Fibroblast of gingiva (primary cell): ENCODE data around the gene FOXP1.
"Not testable (repeated sequence)": the region's sequence is repeated elsewhere in the genome, so short reads cannot be mapped to it uniquely, and the experiment has no call there.

ENCODE experiments used
- DNase-seq: peaks from one replicate; pipeline ENCODE4 v3.0.0-alpha.2; 2011; ENCODE audit warnings: low read depth

FOXP1 gene

GRCh38 chr3:71528816-71529215, 54.7 kb downstream of the FOXP1 start:
- DNase-seq = no peak

- DNase-seq = not testable (repeated sequence)
These were observed 57.1 kb downstream of the FOXP1 start for GRCh38 chr3:71526448-71526847.

GRCh38 chr3:71525391-71525790, 58.1 kb downstream of the FOXP1 start:
- no peak for DNase-seq

- DNase-seq = no peak
These were observed 58.9 kb downstream of the FOXP1 start for GRCh38 chr3:71524672-71525071.

- no peak for DNase-seq
These were observed 59.9 kb downstream of the FOXP1 start for GRCh38 chr3:71523628-71524027.

GRCh38 chr3:71521940-71522876, 61.3 kb downstream of the FOXP1 start:
- no peak for DNase-seq

GRCh38 chr3:71521021-71521352, 62.5 kb downstream of the FOXP1 start:
- DNase-seq = no peak

- no peak for DNase-seq
These were observed 63.1 kb downstream of the FOXP1 start for GRCh38 chr3:71520161-71521020.

- DNase-seq = no peak
These were observed 65.4 kb downstream of the FOXP1 start for GRCh38 chr3:71518089-71518488.

- no peak for DNase-seq
These were observed 66.2 kb downstream of the FOXP1 start for GRCh38 chr3:71517271-71517791.

GRCh38 chr3:71515636-71516365, 67.7 kb downstream of the FOXP1 start:
- DNase-seq = no peak

GRCh38 chr3:71514621-71515020, 68.9 kb downstream of the FOXP1 start:
- no peak for DNase-seq

- no peak for DNase-seq
These were observed 70.0 kb downstream of the FOXP1 start for GRCh38 chr3:71513515-71513914.

- DNase-seq = no peak
These were observed 70.4 kb downstream of the FOXP1 start for GRCh38 chr3:71513081-71513480.

GRCh38 chr3:71512544-71512943, 71.0 kb downstream of the FOXP1 start:
- DNase-seq = no peak

GRCh38 chr3:71512000-71512399, 71.5 kb downstream of the FOXP1 start:
- no peak for DNase-seq

- no peak for DNase-seq
These were observed 72.1 kb downstream of the FOXP1 start for GRCh38 chr3:71511446-71511845.

- DNase-seq = peak; percentile 5
These were observed 72.5 kb downstream of the FOXP1 start for GRCh38 chr3:71511037-71511436.

GRCh38 chr3:71510510-71510909, 73.0 kb downstream of the FOXP1 start:
- DNase-seq = no peak

GRCh38 chr3:71509066-71509465, 74.5 kb downstream of the FOXP1 start:
- no peak for DNase-seq

- DNase-seq = no peak
These were observed 77.7 kb downstream of the FOXP1 start for GRCh38 chr3:71505767-71506350.
